Astrocyte of the spinal cord (primary cell): ENCODE data around the gene WHRN.

ENCODE experiments used
- DNase-seq: peaks from one replicate; pipeline ENCODE4 v3.0.0; 2011; ENCODE audit warnings: low read depth, low spot score
- H3K4me3 ChIP-seq: 2 replicates; pipeline ENCODE4 v1.5.1; 2011; ENCODE audit warnings: low read depth, mild to moderate bottlenecking, low read length, moderate library complexity
- in situ Hi-C: cut with HindIII; loops from 2 replicates; pipeline ENCODE4 v1.10.0; 2017; ENCODE audit warnings: low sequenced_read_pairs
- TF ChIP-seq, protein P1 (sequence below): IDR thresholded peaks from 2 replicates; pipeline ENCODE4 v1.5.1; 2012; ENCODE audit warnings: low read depth, mild to moderate bottlenecking, low read length, inconsistent platforms

Gene WHRN

DNA sequence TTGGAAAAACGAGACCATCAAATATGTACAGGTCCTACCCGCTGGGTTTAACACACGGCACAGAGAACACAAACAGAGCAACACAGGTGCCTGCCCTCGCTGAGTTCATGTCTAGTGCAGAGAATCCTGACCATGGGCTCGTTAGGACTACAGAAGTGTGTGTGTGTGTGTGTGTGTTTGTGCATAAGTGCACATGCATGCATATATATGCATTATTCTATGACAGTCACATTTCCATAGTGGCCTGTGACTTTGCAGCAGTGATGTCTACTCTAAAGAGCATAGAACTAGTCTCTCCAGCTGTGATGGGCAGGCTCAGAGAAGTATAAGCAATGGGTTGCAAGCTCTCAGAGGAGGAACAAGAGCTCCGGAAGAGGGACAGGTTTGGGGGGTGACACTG is 147.9 kb downstream of the WHRN start:
- TF ChIP-seq, protein P1, sequence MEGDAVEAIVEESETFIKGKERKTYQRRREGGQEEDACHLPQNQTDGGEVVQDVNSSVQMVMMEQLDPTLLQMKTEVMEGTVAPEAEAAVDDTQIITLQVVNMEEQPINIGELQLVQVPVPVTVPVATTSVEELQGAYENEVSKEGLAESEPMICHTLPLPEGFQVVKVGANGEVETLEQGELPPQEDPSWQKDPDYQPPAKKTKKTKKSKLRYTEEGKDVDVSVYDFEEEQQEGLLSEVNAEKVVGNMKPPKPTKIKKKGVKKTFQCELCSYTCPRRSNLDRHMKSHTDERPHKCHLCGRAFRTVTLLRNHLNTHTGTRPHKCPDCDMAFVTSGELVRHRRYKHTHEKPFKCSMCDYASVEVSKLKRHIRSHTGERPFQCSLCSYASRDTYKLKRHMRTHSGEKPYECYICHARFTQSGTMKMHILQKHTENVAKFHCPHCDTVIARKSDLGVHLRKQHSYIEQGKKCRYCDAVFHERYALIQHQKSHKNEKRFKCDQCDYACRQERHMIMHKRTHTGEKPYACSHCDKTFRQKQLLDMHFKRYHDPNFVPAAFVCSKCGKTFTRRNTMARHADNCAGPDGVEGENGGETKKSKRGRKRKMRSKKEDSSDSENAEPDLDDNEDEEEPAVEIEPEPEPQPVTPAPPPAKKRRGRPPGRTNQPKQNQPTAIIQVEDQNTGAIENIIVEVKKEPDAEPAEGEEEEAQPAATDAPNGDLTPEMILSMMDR: no peak
- no peak overlapping the region for H3K4me3 ChIP-seq
- DNase-seq: no peak
- in situ Hi-C loops: no loop called here

DNA sequence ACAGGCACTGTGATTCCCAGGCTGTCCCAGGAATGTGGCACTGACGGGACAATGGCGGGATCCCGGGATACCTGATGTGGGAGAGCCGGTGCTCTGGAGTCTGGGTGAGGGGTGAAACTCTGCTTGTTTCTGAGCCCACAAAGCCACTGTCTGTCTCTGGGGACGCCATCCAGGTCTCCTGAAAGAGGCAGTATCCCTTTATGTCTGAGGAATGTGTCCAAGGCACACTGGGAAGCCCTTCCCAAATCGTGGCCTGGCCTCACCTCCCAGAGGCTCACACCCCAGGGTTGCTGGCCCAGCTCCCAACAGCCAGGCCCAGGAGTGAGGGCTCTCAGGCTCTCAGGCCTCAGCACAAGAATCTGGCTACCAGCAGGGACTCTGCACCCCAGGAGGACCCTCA is 148.5 kb downstream of the WHRN start:
- in situ Hi-C loops: no loop called here
- TF ChIP-seq, protein P1: no peak
- H3K4me3 ChIP-seq: no peak overlapping the region
- no peak for DNase-seq

DNA sequence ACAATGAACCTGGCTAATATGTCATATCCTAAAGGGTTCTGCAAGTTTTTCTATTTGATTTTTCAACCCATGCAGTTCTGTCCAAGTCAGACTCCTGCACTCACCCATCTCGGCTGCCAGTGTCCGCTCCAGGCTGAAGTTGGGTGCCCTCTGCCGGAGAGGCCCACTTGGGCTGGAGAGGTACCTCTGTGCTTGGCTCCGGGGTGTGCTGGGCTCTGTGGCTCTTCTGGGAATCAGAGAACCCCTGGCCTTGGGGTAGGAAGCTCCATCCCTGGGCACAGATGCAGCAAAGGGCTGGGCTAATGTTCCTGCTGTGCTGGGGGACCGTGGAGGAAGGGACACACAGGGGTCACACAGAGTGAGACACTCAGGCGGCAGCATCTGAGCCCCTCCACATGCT is 149.5 kb downstream of the WHRN start:
- TF ChIP-seq, protein P1: no peak
- in situ Hi-C loops: no loop called here
- no peak for DNase-seq
- H3K4me3 ChIP-seq: no peak overlapping the region
